GF-D8 (cell line): ENCODE results near the gene ASB9.
"Not testable (repeated sequence)": the region's sequence is repeated elsewhere in the genome, so short reads cannot be mapped to it uniquely, and the experiment has no call there.

ENCODE experiments used
- DNase-seq: peaks from one replicate; lab custom pipeline; 2025; lab: John Stamatoyannopoulos, UW

ASB9 gene, protein sequence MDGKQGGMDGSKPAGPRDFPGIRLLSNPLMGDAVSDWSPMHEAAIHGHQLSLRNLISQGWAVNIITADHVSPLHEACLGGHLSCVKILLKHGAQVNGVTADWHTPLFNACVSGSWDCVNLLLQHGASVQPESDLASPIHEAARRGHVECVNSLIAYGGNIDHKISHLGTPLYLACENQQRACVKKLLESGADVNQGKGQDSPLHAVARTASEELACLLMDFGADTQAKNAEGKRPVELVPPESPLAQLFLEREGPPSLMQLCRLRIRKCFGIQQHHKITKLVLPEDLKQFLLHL

DNA sequence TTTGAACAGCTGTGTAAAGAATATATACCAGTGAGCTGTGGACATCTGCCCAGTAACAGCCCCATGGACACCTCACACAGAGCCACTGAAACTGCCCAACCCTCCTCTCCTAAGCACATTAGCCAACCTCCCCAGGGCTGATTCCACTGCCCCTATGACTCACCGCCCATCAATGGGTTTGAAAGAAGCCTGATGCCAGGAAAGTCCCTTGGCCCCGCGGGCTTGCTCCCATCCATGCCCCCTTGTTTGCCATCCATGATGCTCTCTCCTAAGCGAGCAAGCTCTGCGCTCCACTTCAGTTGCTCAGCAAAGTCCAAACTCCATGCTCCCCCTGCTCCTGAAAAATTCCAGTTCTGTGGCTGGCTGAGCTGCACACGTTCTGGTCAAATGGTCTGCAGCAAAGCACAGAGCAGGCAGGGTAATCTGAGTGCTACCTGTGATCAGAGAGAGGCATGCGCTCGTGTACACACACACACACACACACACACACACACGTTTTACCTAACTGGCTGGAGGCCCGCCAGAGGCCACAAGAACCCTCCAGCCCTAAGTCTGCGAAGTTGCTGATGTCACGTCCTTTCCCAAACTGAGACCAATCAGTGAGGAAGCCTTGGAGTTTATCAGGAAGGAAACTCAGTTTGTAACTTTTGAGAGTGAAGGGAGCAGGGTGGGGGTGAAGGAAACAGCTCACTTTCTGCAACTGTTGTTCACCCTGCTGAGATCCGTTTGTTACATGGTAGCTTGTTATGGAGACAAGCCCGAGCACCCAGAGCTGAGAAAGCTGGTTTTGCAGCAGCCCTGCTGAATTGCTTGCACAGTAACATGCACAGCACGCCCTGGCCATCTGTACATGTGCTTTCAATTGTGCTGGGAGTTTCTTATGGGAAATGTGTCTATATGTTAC lies at the start of gene ASB9:
TSS of gene ASB9 (minus strand) at position 466 of the 904 bp plus-strand sequence. CDS start at position 257, 209 bp downstream.
- peak; percentile 23 for DNase-seq

DNA sequence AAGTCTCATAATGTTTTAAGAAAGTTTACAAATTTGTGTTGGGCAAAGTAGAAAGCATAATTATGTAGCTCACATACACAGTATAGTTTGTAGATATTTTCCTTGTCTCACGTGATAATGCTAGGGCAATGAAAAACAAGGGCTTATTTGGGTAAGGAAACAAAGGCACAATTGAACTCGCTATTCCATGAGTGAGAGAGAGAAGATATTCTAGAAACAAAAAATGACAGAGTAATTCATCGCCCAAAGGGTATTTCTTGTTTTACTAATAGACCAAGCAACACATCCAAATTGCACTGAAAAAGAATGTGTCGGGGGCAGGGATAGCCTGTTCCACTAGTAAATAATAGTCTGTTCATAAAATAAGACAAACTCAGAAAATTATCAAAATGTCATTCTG lies 49.2 kb upstream of the ASB9 start:
- DNase-seq: no peak

DNA sequence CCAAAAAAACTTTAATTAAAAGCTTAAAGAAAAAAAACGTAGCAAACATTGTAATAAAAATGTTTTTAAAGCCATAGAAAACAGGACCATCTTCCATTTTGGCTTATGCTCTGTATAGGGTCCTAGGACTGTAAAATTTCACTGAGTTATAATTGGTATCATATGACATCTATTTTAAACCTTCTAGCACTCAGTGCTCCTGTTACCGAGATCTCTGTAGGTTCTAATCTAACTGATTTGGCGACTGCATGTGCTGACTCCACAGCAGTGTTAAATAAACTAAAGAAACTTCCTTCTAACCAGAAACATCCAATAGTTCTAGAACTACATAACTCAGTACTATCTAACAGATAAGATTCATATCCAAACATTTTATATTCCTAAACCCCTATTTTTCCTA lies 45.6 kb upstream of the ASB9 start, which contains the start of gene ASB11:
TSS of gene ASB11 (minus strand) at position 132 of the 400 bp plus-strand sequence. CDS start at position 97, 35 bp downstream.
- no peak for DNase-seq

DNA sequence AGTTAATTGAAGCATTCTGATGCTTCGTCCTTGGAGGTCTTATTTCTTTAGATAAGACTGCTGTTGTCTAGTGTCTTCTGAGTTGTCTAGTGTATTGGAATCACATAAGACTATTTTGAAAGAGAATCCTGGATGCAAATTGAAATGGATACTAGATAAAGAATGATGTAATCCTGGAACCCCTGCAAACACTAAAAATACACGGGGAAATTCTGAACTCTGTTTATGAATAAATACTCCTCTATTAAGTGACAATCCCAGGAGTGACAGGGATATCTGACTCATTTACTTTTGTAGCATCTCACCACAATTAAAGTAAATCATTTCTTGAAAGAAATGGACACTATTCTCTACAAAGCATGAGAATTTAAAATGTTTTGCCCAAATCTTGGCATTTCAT lies 44.6 kb upstream of the ASB9 start:
- no peak for DNase-seq

DNA sequence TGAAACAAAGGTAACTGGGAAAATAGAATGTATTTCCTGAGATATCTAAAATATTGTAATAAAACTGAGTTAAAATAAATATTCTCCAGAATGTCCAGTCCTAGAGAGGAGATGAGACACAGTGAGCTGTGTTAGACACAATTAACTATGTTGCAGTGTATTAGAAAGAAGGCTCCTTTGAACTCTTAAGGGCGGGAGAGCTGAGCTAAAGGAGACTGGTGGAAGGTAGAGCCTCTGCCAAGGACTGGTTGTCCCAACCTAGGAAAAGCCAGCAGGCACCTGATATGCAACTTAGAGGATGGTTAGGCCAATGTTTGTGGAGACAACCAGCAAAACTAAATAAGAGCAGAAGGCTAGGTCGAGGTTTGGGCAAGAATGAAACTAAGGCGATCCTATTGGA lies 41.2 kb upstream of the ASB9 start:
- no peak for DNase-seq

DNA sequence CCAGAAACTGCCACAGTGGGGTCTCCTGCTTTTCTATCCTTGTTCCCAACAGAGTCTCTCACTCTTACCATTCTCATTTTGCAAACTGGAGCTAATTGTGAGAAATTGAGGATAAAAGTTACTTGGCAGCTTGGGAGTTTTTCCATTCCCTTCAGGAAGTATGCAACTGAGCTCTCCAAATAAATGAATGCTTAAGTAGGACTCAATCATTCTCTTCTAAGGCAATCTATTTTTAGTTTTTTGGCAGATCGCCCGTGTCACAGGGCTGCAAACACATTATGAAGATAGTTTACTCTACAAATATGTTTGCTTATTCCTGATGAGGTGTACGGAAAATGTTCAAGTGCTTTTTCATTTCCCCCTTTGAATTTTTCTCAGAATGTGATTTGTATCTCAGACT lies 40.2 kb upstream of the ASB9 start:
- no peak for DNase-seq

DNA sequence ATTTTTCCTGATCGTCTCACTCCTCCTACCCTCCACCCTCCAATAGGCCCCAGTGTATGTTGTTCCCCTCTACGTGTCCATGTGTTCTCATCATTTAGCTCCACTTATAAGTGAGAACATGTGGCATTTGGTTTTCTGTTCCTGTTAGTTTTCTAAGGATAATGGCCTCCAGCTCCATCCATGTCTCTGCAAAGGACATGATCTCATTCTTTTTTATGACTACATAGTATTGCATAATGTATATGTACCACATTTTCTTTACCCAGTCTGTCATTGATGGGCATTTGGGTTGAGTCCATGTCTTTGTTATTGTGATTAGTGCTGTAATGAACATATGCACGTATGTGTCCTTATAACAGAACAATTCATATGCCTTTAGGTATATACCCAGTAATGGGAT lies 36.0 kb upstream of the ASB9 start:
- DNase-seq: not testable (repeated sequence)

DNA sequence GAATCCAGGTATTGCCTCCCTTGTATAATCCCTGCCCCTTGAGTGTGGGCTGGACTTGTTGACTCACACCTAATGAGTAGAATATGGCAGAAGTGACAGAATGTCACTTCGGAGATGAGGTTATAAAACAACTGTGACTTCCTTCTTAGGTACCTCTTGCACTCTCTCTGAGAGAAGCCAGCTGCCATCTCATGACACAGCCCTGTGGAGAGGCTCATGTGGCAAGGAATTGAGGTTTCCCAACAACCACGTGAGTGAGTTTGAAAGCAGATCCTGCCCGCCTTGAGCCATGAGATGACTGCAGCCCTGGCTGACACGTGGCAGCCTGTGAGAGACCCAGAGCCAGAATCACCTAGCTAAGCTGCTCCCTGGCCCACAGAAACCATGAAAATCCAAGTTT lies 32.0 kb upstream of the ASB9 start:
- DNase-seq: peak; percentile 74

DNA sequence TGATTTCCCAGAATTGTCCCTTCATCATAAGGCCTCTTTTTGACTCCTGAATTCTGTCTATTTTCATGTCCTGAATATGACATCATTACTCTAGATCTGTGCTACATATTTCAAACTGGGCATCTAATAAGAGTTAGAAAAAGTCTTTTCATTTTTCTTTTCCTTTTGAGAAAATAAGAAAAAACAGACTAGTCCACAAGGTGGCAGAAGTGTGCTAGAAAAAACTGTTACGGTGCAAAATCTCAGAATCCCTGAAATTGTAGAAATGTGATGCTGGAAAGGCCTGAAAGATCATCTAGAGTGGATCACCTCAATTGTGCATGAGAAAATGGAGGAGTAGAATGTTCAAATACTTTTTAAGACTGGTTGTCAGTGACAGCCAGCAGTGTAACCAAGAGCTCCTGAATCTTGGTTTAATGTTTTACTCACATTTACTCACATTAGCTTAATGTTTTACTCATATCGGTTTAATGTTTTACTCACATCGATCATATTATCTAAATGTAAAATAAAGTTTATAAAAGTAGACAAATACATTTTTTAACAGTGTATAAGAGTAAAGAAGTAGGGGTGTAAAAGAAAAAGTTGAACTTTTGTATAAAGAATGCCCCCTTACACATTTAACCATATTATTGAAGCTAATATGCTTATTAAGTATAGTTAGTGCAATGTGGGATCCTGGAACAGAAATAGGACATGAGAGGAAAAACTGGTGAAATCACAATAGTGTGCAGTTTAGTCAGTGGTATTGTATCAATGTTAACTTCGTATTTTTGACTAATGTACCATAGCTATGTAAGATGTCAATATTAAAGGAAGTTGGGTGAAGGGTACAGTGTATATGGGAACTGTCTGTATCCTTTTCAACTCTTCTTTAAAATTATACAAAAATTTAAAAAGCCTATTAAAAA lies 30.3 kb upstream of the ASB9 start:
- peak; percentile 0 for DNase-seq

DNA sequence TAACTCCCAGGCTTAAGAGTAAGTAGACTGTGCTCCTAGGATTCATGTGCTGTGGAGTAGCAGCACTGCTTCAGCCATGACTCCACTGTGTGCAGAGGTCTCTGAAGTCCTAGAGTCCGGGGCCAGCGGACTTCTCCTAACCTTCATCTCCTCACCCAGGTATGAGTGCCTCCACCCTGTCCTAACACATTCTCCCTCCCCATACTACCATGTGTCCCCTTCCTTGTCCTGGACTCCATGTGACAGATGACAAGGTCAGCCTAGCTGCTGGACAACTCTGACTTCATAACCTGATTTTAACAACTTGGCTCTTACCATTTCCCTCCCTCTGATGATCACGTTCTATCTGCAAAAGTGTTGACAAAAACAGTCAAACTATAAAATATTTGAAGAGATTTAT lies 28.9 kb upstream of the ASB9 start:
- DNase-seq: no peak

DNA sequence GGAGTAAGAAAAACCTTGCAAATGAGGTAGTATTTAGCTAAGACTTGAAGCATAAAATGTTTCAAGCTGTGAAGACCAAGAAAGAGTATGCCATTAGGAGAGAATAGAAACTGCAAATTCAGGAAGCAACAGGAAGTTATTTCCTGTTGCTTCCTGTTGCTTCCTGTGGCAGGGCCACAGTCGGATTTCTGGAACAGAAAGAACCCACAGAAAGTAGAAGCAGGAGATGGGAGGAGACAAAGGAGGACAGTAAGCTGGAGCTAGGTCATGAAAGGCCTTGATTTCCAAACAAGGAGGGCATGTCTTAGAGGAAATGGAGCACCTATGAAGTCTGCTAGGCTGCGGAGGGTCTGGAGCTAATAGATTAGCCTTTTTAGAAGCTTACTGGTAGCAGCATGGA lies 28.3 kb upstream of the ASB9 start:
- DNase-seq: peak; percentile 5

DNA sequence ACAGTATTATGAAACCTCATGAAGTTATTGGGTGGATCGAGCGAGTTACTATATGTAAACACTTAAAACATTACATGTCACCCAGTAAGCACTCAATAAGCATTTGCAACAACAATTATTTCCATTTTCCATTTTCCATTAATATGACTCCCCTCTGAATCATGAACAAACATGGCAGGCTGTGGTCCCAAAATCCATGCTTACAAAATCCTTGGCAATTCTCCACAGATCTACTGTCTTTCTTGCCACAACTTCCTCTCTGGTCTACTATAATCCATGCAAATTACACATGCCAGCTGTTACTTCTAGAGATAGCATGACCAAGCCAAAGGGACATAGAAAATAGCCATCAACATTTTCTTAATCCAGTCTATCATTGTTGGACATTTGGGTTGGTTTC lies 23.6 kb upstream of the ASB9 start:
- no peak for DNase-seq

DNA sequence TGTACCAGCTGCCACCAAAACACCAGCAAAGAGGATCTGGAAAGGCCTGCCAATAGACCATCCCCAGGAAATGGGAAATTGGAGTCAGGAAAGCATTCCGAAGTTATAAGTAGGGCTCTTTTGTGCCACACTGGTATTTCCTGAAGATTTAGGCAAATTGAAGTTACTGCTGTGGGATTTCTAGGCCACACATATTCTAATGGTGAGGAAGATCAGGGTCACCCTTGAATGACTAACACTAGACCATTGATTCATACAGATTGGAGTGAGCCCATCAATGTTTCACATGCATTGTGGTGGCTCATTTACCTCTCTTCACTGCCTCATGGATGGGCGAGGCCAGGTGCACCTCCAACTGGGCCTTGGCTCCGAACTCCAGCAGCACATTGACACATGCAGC lies 23.0 kb upstream of the ASB9 start:
- DNase-seq: no peak

DNA sequence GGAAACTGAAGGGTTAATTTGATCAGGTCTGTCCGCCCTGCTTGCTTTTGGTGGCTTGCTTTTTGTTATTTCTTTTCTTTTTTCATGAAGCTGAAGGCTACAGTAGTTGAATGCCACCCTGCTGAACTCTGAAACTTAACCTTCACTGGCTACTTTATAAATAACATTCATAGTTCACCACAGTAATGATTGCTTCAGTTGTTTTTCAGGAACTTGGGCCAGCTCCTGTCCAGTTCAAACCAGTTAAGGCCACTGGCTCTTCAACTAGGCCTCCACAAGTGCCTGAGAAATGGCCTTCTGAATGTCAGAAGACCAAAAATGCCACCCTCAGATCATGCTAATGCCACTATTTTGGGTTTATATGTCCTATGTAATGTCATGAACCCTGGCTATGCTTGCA lies 7.7 kb upstream of the ASB9 start:
- no peak for DNase-seq

DNA sequence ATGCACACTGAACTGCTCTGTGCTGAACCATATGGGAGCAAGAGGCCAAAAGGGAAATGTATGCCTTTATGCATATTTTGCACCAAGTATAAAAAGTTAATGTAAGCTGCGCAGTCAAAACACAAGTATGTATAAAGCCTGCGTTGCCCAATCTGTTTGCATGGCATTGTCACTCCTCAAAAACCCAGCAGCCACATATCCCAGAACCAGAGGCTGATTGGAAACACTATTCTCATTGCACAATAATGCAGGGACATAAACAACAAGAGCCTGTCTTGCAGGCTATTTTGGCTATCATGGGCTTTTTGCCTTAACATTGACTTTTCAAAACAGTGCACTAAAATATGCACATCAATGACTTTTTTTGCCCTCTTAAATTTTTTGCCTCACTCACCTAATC lies 5.1 kb upstream of the ASB9 start:
- DNase-seq: no peak

DNA sequence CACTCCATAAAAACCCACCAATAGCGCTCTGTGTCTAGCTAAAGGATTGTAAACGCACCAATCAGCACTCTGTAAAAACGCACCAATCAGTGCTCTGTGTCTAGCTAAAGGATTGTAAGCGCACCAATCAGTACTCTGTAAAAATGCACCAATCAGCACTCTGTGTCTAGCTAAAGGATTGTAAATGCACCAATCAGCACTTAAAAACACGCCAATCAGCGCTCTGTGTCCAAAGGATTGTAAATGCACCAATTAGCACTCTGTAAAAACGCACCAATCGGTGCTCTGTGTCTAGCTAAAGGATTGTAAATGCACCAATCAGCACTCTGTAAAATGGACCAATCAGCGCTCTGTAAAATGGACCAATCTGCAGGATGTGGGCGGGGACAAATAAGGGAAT lies 3.4 kb upstream of the ASB9 start:
- not testable (repeated sequence) for DNase-seq

DNA sequence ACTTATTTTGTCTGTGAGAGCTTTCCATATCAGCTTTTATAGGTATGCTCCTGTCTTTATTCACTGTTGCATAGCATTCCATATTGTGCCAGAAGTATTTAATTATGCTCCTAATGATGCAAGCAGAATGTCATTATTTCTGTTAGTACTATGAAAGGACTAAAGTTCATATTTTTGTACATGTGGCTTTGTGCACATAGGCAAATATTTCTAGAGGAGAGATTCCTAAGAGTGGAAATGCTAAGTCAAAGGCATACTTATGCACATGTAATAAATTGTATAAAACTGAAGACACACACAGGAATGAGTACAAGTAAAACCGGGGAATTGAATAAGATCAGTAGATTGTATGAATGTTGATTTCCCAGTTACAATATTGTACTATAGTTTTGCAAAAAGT lies 1.9 kb upstream of the ASB9 start:
- DNase-seq: no peak

DNA sequence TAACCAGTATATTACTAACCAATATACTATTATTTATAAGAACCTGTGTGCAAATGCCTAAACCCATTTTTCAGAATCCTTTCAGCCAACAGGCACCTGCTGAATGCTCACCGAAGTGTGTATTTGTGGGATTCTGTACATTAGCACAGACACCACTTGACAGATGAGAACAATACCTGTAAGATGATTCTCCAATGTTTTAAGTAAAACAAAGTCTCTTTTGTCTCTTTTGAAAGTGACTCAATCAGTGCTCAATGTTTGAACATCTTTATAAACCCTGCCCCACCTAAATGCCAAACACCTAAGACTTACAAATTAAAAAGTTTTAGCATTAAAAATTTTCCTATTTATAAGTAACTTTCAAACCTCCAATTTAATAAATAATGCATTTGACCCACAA lies 763 bp downstream of the ASB9 start:
- DNase-seq: no peak

DNA sequence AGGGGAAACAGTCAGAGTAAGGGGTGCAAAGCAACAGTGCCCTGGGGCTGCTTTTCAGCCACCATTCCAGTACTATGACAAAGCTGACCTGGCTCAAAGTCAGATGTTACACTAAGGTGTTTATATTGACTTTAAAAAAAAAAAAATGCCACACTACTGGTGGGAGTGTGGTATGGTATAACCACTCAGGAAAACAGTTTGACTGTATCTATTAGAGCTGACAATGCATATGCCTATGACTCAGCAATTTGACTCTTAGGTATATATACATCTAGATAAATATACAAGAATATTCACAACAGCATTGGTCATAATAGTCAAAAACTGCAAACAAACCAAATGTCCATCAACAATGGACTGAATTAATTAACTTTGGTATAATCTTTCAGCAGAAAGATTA lies 15.0 kb downstream of the ASB9 start:
- no peak for DNase-seq

DNA sequence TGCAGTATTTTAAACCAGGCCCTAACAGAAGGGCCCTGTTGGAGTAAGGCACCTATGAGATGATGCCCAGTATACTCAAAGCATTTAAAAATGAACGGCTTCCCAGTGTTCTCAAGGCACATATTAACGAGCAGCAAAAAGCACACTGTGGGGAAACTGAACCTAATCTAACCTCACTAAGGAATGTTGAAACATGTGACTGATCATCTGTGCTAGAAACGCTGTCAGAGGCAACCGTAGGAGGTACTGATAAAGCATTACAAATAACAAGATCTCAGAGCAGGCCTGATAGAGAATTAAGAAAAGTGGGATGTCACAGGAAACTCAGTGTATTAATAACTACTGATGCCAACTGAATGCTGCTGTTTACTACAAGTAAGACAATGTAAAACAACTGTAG lies 24.0 kb downstream of the ASB9 start:
- DNase-seq: no peak

DNA sequence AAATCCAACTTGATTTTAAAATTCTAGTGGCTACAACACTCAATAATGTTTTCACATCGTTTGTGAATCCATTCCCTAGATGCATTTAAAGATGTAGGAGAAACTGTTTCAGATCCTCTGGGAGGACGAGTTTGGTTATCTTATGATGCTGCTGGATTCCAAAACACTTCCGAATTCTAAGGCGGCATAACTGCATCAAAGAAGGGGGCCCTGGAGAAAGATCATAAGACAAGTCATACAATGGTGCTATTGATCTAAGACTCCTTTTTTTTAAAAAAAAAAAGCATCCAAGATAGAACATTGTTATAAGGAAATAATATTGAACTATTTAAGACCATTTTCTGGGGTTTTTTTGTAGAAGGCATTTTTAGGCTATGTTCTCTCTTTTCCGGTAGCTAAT lies 25.5 kb downstream of the ASB9 start:
- DNase-seq: no peak

DNA sequence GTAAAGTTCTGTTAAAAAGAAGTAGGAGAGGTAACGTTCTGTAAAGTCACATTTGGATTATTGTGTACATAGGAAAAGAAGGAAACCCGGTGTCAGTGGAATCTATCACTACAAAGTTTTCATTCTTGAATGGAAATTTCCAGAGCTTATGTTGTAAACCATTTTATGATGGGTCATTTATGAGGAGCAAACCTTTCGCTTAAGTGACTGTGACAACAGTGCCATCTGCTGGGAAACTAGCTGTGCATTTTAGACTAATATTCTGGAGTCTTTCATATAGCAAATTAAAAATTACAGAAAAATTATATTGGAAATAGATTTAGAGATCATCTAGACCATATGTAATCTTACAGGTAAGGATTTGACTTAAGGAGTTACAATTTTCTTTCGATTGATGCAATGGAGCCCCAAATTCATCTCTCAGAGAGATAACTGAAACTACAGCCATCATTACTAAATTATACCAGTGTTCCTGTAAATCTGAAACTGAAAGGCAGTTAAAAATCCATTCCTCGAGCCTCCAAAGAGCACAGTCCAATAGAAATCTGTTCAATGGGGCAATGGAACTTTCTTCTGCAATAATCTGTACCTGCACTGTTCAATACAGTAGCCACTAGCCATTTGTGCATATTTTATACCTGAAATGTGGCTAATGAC lies 26.9 kb downstream of the ASB9 start:
- DNase-seq: no peak
